H9 (cell line): ENCODE results near the gene NECTIN1. TPM values are rescaled to one million over a fixed set of nuclear protein-coding genes. Genes with fewer than 3 reads are reported as not detected.

ENCODE experiments used
- DNase-seq: peaks from one replicate; pipeline ENCODE4 v3.0.0-alpha.2; 2017
- H2AFZ ChIP-seq: one replicate; pipeline ENCODE4 v1.6.1; 2013; ENCODE audit warnings: mild to moderate bottlenecking, low read length, control low read depth, moderate library complexity
- H2AK5ac ChIP-seq: 2 replicates; pipeline ENCODE4 v1.6.1; 2013; ENCODE audit warnings: low read length, control low read depth, mixed read lengths; ENCODE audit not compliant: insufficient read length
- H2BK120ac ChIP-seq: one replicate; pipeline ENCODE4 v1.6.1; 2013; ENCODE audit warnings: low read depth, mild to moderate bottlenecking, low read length, control low read depth, inconsistent platforms; ENCODE audit not compliant: poor library complexity, severe bottlenecking
- H2BK12ac ChIP-seq: 2 replicates; pipeline ENCODE4 v1.6.1; 2013; ENCODE audit warnings: low read length, control low read depth, mixed read lengths, low read depth; ENCODE audit not compliant: insufficient read length
- H2BK15ac ChIP-seq: 2 replicates; pipeline ENCODE4 v1.6.1; 2013; ENCODE audit warnings: low read depth, low read length, control low read depth
- H2BK20ac ChIP-seq: one replicate; pipeline ENCODE4 v1.6.1; 2013; ENCODE audit warnings: low read depth, mild to moderate bottlenecking, low read length, control low read depth, inconsistent platforms; ENCODE audit not compliant: poor library complexity, severe bottlenecking
- H2BK5ac ChIP-seq: 2 replicates; pipeline ENCODE4 v1.6.1; 2013; ENCODE audit warnings: low read length, control low read depth, mixed read lengths; ENCODE audit not compliant: insufficient read length
- H3K14ac ChIP-seq: 2 replicates; pipeline ENCODE4 v1.6.1; 2013; ENCODE audit warnings: low read length, control low read depth; ENCODE audit not compliant: insufficient read depth
- H3K18ac ChIP-seq: 2 replicates; pipeline ENCODE4 v1.6.1; 2013; ENCODE audit warnings: low read depth, mild to moderate bottlenecking, mixed read lengths, low read length, control low read depth; ENCODE audit not compliant: insufficient read length
- H3K23ac ChIP-seq: 2 replicates; pipeline ENCODE4 v1.6.1; 2013; ENCODE audit warnings: low read length, control low read depth, mixed read lengths, low read depth; ENCODE audit not compliant: insufficient read length
- H3K23me2 ChIP-seq: 2 replicates; pipeline ENCODE4 v1.6.1; 2013; ENCODE audit warnings: low read depth, mild to moderate bottlenecking, mixed read lengths, low read length, control low read depth; ENCODE audit not compliant: insufficient read length, poor library complexity, severe bottlenecking
- H3K27ac ChIP-seq: 2 replicates; pipeline ENCODE4 v1.5.1; 2013; ENCODE audit warnings: low read length, control low read depth, mixed read lengths, low read depth; ENCODE audit not compliant: insufficient read length
- H3K27me3 ChIP-seq: 2 replicates; pipeline ENCODE4 v1.6.1; 2013; ENCODE audit warnings: low read length, control low read depth, inconsistent platforms; ENCODE audit not compliant: insufficient read depth
- H3K4ac ChIP-seq: 2 replicates; pipeline ENCODE4 v1.6.1; 2013; ENCODE audit warnings: low read depth, mild to moderate bottlenecking, control low read depth, inconsistent platforms, low read length, moderate library complexity
- H3K4me1 ChIP-seq: 2 replicates; pipeline ENCODE4 v1.6.1; 2013; ENCODE audit warnings: low read length, control low read depth, inconsistent platforms; ENCODE audit not compliant: insufficient read depth
- H3K4me2 ChIP-seq: 2 replicates; pipeline ENCODE4 v1.6.1; 2013; ENCODE audit warnings: low read length, control low read depth, mixed read lengths; ENCODE audit not compliant: insufficient read length, insufficient read depth
- H3K56ac ChIP-seq: 2 replicates; pipeline ENCODE4 v1.6.1; 2013; ENCODE audit warnings: low read depth, mild to moderate bottlenecking, mixed read lengths, low read length, control low read depth; ENCODE audit not compliant: insufficient read length
- H3K79me1 ChIP-seq: 2 replicates; pipeline ENCODE4 v1.6.1; 2013; ENCODE audit warnings: low read depth, mild to moderate bottlenecking, moderate library complexity, low read length, control low read depth, inconsistent platforms; ENCODE audit not compliant: insufficient read depth, poor library complexity, severe bottlenecking
- H3K79me2 ChIP-seq: 2 replicates; pipeline ENCODE4 v1.6.1; 2013; ENCODE audit warnings: low read length, control low read depth, inconsistent platforms; ENCODE audit not compliant: insufficient read depth
- H3K9ac ChIP-seq: 2 replicates; pipeline ENCODE4 v1.6.1; 2013; ENCODE audit warnings: low read length, control low read depth, mixed read lengths; ENCODE audit not compliant: insufficient read length; ENCODE audit errors: extremely low read depth
- H3K9me3 ChIP-seq: one replicate; pipeline ENCODE4 v1.6.1; 2013; ENCODE audit warnings: low read depth, low read length, inconsistent platforms; ENCODE audit not compliant: control insufficient read depth
- H3T11ph ChIP-seq: one replicate; pipeline ENCODE4 v1.6.1; 2013; ENCODE audit warnings: mild to moderate bottlenecking, low read length, control low read depth, inconsistent platforms
- H4K20me1 ChIP-seq: one replicate; pipeline ENCODE4 v1.6.1; 2013; ENCODE audit not compliant: control insufficient read depth, insufficient read length, insufficient read depth
- H4K5ac ChIP-seq: 2 replicates; pipeline ENCODE4 v1.6.1; 2013; ENCODE audit warnings: low read depth, mild to moderate bottlenecking, mixed read lengths, low read length, control low read depth; ENCODE audit not compliant: insufficient read length
- H4K8ac ChIP-seq: replicated peaks from 2 replicates; pipeline ENCODE4 v1.6.1; 2013; ENCODE audit warnings: low read length, control low read depth, mixed read lengths, low read depth; ENCODE audit not compliant: insufficient read length
- H4K91ac ChIP-seq: 2 replicates; pipeline ENCODE4 v1.6.1; 2013; ENCODE audit warnings: low read depth, mild to moderate bottlenecking, moderate library complexity, mixed read lengths, low read length, control low read depth; ENCODE audit not compliant: insufficient read length
- H3K27ac Mint-ChIP-seq, 3 experiments: 2 replicates in 2 of 3; 3 replicates in 1 of 3; pipeline ENCODE4 v1.8.0; 2020 to 2021; ENCODE audit warnings: mixed read lengths in 3 of 3, mild to moderate bottlenecking in 1 of 3, moderate library complexity in 1 of 3
- H3K27me3 Mint-ChIP-seq: 2 replicates; pipeline ENCODE4 v1.8.0; 2021; ENCODE audit warnings: low read depth, mild to moderate bottlenecking, moderate library complexity, mixed read lengths
- H3K36me3 Mint-ChIP-seq, 3 experiments: 2 replicates in 2 of 3; 3 replicates in 1 of 3; pipeline ENCODE4 v1.8.0; 2020 to 2021; ENCODE audit warnings: low read depth in 3 of 3, mixed read lengths in 3 of 3; ENCODE audit not compliant: insufficient read depth in 1 of 3
- H3K4me1 Mint-ChIP-seq, 2 experiments: 2 replicates each; pipeline ENCODE4 v1.8.0; 2020; ENCODE audit warnings: mixed read lengths in 2 of 2
- H3K4me3 Mint-ChIP-seq, 2 experiments: 2 replicates in 1 of 2; 3 replicates in 1 of 2; pipeline ENCODE4 v1.8.0; 2020 to 2021; ENCODE audit warnings: mild to moderate bottlenecking in 2 of 2, mixed read lengths in 2 of 2, moderate library complexity in 1 of 2
- H3K9me3 Mint-ChIP-seq, 2 experiments: 2 replicates in 1 of 2; 3 replicates in 1 of 2; pipeline ENCODE4 v1.8.0; 2020; ENCODE audit warnings: mild to moderate bottlenecking in 2 of 2, mixed read lengths in 2 of 2, moderate library complexity in 1 of 2
- WGBS: extraction: QIAGEN DNeasy Blood & Tissue Kit; methylation state at CpG from one replicate; pipeline ENCODE4 v1.1.7; 2013; ENCODE audit warnings: missing lambda C conversion rate, low lambda C conversion rate, mixed read lengths; ENCODE audit not compliant: insufficient read length; ENCODE audit errors: extremely low coverage; 5-methylcytosine and 5-hydroxymethylcytosine counted together
- total RNA-seq: library from RNA; stranded (reverse); gene quantifications from 2 replicates; pipeline ENCODE4 v1.2.1, GENCODE V29; 2021
- TF ChIP-seq, protein P1 (sequence below): fragments of 200-600 bp; sonication (generic); conservative IDR thresholded peaks from 3 replicates; pipeline ENCODE4 v1.8.0; 2021; ENCODE audit warnings: antibody characterized with exemption, mild to moderate bottlenecking

Gene NECTIN1
- total RNA-seq, 1 experiment from 2014 or later, result 113 TPM

GRCh38 chr11:119676461-119677020 is 52.5 kb downstream of the NECTIN1 start:
- WGBS, result no CpG with 5 or more reads among the region's 10 CpGs
- no peak overlapping the region for H3K4me3 Mint-ChIP-seq
- H3K27ac Mint-ChIP-seq, result peak overlapping the region in 1 of 3 experiments; percentile 53; a peak in 3 of 7 replicates
- no peaks in the 10 kb centered on the region for H3K4me1 ChIP-seq
- TF ChIP-seq, protein P1, sequence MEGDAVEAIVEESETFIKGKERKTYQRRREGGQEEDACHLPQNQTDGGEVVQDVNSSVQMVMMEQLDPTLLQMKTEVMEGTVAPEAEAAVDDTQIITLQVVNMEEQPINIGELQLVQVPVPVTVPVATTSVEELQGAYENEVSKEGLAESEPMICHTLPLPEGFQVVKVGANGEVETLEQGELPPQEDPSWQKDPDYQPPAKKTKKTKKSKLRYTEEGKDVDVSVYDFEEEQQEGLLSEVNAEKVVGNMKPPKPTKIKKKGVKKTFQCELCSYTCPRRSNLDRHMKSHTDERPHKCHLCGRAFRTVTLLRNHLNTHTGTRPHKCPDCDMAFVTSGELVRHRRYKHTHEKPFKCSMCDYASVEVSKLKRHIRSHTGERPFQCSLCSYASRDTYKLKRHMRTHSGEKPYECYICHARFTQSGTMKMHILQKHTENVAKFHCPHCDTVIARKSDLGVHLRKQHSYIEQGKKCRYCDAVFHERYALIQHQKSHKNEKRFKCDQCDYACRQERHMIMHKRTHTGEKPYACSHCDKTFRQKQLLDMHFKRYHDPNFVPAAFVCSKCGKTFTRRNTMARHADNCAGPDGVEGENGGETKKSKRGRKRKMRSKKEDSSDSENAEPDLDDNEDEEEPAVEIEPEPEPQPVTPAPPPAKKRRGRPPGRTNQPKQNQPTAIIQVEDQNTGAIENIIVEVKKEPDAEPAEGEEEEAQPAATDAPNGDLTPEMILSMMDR, result no peak
- H2BK20ac ChIP-seq, result no peak overlapping the region
- H2BK5ac ChIP-seq, result no peak overlapping the region
- H3K36me3 Mint-ChIP-seq, result peaks cover 59 to 83% (median 76%) of the 10 kb centered on the region in 3 experiments
- H4K91ac ChIP-seq, result no peak overlapping the region
- no peak overlapping the region for H3K56ac ChIP-seq
- no peak overlapping the region for H3K14ac ChIP-seq
- no peaks in the 10 kb centered on the region for H3K27me3 ChIP-seq
- H3K27me3 Mint-ChIP-seq, result peaks cover 2% of the 10 kb centered on the region; the same call in 1 of the 2 replicates
- H3K27ac ChIP-seq, result no peak overlapping the region
- peaks cover 13 to 18% of the 10 kb centered on the region in 2 experiments; a peak in 4 of 5 replicates for H3K9me3 Mint-ChIP-seq
- no peak overlapping the region for H3K18ac ChIP-seq
- no peak for DNase-seq
- H2BK12ac ChIP-seq, result no peak overlapping the region
- no peak overlapping the region for H2AK5ac ChIP-seq
- H2AFZ ChIP-seq, result no peak overlapping the region
- H3K79me1 ChIP-seq, result no peaks in the 10 kb centered on the region
- H3K9me3 ChIP-seq, result peaks cover 10% of the 10 kb centered on the region
- no peak overlapping the region for H2BK15ac ChIP-seq
- no peak overlapping the region for H4K5ac ChIP-seq
- H4K20me1 ChIP-seq, result no peaks in the 10 kb centered on the region
- H3K4ac ChIP-seq, result no peak overlapping the region
- no peak overlapping the region for H3K4me2 ChIP-seq
- H3T11ph ChIP-seq, result no peak overlapping the region
- no peaks in the 10 kb centered on the region for H3K23me2 ChIP-seq
- no peak overlapping the region for H3K23ac ChIP-seq
- no peak overlapping the region for H2BK120ac ChIP-seq
- H3K4me1 Mint-ChIP-seq, result peaks cover 8 to 16% of the 10 kb centered on the region in 2 experiments; a peak in 3 of 4 replicates
- H3K9ac ChIP-seq, result no peak overlapping the region
- no peaks in the 10 kb centered on the region for H3K79me2 ChIP-seq
- H4K8ac ChIP-seq, result no peak overlapping the region
